ENCODE results near the gene CMBL. TPM values are rescaled to one million over a fixed set of nuclear protein-coding genes. Genes with fewer than 3 reads are reported as not detected.

The CMBL gene
- total RNA-seq, 6 donors from 2014 or later: 8.0 to 19.1 (median 8.4) TPM

DNA sequence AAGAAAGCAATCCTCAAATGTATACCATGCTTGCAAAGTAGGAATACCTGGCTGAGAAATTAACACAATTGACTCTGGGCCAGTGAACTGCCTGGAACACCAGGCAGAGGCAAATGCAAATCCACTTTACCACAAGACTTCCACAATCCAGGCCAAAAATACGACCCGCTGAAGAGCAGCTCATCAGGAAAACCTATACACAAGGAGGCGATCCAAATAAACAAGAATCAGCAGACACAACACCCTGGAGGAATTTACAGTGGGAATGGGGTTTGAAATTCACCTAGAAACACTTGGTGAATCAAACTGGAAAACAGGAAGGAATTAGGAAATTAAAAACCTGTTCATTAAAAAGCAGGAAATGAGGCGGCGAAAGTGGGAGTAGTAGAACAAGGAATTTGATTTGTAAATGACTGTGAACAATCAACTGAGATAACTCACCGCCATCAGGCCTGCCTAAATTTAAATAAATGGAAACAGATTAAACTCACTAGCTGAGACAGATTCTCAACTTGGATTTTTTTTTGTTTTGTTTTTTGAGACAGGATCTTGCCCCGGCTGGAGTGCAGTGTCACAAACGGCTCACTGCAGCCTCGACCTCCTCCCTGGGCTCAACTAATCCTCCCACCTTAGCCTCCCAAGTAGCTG lies 15.9 kb downstream of the CMBL start:
- H3K4me1 ChIP-seq: peaks cover 4 to 18% (median 10%) of the 10 kb centered on the region in 4 donors
- TF ChIP-seq POLR2A (IDR thresholded peaks at IDR 0.05): no peak
- TF ChIP-seq POLR2AphosphoS5 (IDR thresholded peaks at IDR 0.05): no peak
- no peak for TF ChIP-seq EP300 (IDR thresholded peaks at IDR 0.05)
- TF ChIP-seq, protein P1, sequence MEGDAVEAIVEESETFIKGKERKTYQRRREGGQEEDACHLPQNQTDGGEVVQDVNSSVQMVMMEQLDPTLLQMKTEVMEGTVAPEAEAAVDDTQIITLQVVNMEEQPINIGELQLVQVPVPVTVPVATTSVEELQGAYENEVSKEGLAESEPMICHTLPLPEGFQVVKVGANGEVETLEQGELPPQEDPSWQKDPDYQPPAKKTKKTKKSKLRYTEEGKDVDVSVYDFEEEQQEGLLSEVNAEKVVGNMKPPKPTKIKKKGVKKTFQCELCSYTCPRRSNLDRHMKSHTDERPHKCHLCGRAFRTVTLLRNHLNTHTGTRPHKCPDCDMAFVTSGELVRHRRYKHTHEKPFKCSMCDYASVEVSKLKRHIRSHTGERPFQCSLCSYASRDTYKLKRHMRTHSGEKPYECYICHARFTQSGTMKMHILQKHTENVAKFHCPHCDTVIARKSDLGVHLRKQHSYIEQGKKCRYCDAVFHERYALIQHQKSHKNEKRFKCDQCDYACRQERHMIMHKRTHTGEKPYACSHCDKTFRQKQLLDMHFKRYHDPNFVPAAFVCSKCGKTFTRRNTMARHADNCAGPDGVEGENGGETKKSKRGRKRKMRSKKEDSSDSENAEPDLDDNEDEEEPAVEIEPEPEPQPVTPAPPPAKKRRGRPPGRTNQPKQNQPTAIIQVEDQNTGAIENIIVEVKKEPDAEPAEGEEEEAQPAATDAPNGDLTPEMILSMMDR (IDR thresholded peaks at IDR 0.05): no peak
- WGBS, 2 donors: 74 to 83% methylated on average over 9 of the region's 9 CpGs
- H3K4me3 ChIP-seq: no peak overlapping the region
- ATAC-seq (ENCODE audit: low FRiP score in 2 of 2) (no peak), DNase-seq (no peak)
- H3K27me3 ChIP-seq: no peaks in the 10 kb centered on the region
- no peak overlapping the region for H3K27ac ChIP-seq
- no peaks in the 10 kb centered on the region for H3K9me3 ChIP-seq
- H3K36me3 ChIP-seq: no peaks in the 10 kb centered on the region

DNA sequence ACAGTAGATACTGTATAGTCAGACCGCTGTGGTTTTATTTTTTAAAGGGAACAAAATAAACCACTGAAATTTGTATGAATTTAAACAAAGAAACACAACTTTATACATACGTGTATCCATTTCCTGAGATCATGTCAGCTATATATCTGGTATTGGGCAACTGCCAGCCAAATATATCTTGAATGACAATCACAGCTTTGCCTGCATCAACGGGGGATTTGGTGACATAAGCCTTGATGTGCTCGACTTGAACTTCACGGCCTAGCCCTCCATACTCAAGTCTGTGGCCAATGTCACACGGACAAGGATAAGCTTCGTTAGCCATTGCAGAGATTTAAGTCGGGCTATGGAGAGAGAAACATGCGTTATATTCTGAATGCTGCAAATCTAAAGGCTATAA lies 17.3 kb downstream of the CMBL start:
- no peak overlapping the region for H3K4me3 ChIP-seq
- no peaks in the 10 kb centered on the region for H3K36me3 ChIP-seq
- ATAC-seq (ENCODE audit: low FRiP score in 2 of 2): no peak
- WGBS, 2 donors: 86 to 90% methylated on average over 9 of the region's 9 CpGs
- H3K27ac ChIP-seq: no peak overlapping the region
- no peak for DNase-seq
- H3K9me3 ChIP-seq: no peaks in the 10 kb centered on the region
- no peak for TF ChIP-seq POLR2A (IDR thresholded peaks at IDR 0.05)
- no peak for TF ChIP-seq EP300 (IDR thresholded peaks at IDR 0.05)
- TF ChIP-seq, protein P1 (IDR thresholded peaks at IDR 0.05): no peak
- TF ChIP-seq POLR2AphosphoS5 (IDR thresholded peaks at IDR 0.05): no peak
- no peaks in the 10 kb centered on the region for H3K27me3 ChIP-seq
- H3K4me1 ChIP-seq: peaks cover 4 to 18% (median 10%) of the 10 kb centered on the region in 4 donors

DNA sequence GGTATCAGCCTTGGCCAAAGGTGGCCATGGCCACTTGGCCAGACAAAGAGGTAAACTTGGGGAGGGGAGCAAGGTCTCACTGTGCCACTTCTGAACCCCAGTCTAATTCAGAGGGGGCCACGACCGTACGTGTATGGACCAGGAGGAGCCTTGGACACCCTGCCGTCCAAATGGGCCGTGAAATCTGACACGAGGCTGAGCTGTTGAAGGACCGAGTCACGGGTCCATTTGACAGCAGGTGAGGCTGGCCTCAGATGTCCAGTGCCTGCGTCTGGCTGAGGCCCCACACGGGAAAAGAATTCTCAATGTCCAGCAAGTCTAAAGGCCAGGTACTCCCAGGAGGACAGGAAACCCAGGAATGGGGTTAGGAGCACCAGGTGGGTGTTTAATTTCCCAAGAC lies 17.7 kb downstream of the CMBL start:
- no peak for DNase-seq
- Histone ChIP-seq H3K4me1 (peaks cover 4 to 18% (median 10%) of the 10 kb centered on the region in 4 donors), H3K27me3 (no peaks in the 10 kb centered on the region), H3K9me3 (no peaks in the 10 kb centered on the region), H3K36me3 (no peaks in the 10 kb centered on the region), H3K27ac (peak overlapping the region in 1 of 4 donors; percentile 59), H3K4me3 (no peak overlapping the region)
- TF ChIP-seq POLR2A (IDR thresholded peaks at IDR 0.05) (no peak), POLR2AphosphoS5 (IDR thresholded peaks at IDR 0.05) (no peak), EP300 (IDR thresholded peaks at IDR 0.05) (no peak)
- TF ChIP-seq, protein P1 (IDR thresholded peaks at IDR 0.05): no peak
- WGBS, 2 donors: 95% methylated on average over 10 of the region's 10 CpGs; no CpG with 5 or more reads in 1 of the 2 donors
- no peak for ATAC-seq (ENCODE audit: low FRiP score in 2 of 2)

DNA sequence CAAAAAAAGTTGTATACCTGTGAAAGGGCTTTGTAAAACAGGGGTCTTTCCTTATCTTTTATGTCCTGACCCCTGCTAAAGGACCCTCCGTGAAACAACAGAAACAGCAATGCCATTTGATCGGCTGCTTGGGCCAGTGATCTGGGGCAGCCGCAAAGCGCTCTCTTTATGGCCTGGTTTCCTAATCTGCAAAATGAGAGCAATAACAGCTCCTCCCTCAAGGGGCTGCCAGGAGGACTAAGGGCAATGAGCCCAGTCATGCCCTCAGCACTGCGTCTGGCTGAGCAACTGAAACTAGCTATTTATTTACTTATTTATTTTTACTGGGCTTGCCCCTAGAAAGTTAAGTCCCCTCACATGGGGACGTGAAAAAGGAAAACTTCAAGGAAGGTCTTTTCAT lies 18.3 kb downstream of the CMBL start:
- peak; percentile 66 to 82 for ATAC-seq (ENCODE audit: low FRiP score in 2 of 2)
- no peaks in the 10 kb centered on the region for H3K9me3 ChIP-seq
- WGBS, 2 donors: 50 to 55% methylated on average over 6 of the region's 6 CpGs

More for the DNA sequence above, 18.3 kb downstream of the CMBL start:
- no peak overlapping the region for H3K4me3 ChIP-seq
- peak overlapping the region in 2 of 4 donors; percentile 59 to 63 for H3K27ac ChIP-seq
- DNase-seq: peak in 1 of 2 donors; percentile 60
- peaks cover 4 to 18% (median 10%) of the 10 kb centered on the region in 4 donors for H3K4me1 ChIP-seq
- no peaks in the 10 kb centered on the region for H3K36me3 ChIP-seq
- TF ChIP-seq, protein P1 (IDR thresholded peaks at IDR 0.05): peak in 1 of 6 experiments; percentile 9
- no peak for TF ChIP-seq POLR2AphosphoS5 (IDR thresholded peaks at IDR 0.05)
- no peaks in the 10 kb centered on the region for H3K27me3 ChIP-seq
